ENCODE results near the gene BRD2.
A peak's percentile ranks its signal among the peaks of the same experiment; 100 is the strongest.

The BRD2 gene

GRCh38 chr6:32960563-32960962, 7.8 kb upstream of the BRD2 start:
- no peak for TF ChIP-seq CTCF (IDR thresholded peaks at IDR 0.05)
- peaks cover 12% of the 10 kb centered on the region for H3K9me3 Mint-ChIP-seq
- H3K4me1 Mint-ChIP-seq: peaks cover 12% of the 10 kb centered on the region
- no peak for DNase-seq
- peaks cover 3% of the 10 kb centered on the region for H3K27me3 Mint-ChIP-seq (ENCODE audit: low read depth, poor library complexity)
- peaks cover 18% of the 10 kb centered on the region for H3K36me3 Mint-ChIP-seq (ENCODE audit: low read depth)
- no peak overlapping the region for H3K4me3 Mint-ChIP-seq
- H3K27ac Mint-ChIP-seq: no peak overlapping the region

DNA sequence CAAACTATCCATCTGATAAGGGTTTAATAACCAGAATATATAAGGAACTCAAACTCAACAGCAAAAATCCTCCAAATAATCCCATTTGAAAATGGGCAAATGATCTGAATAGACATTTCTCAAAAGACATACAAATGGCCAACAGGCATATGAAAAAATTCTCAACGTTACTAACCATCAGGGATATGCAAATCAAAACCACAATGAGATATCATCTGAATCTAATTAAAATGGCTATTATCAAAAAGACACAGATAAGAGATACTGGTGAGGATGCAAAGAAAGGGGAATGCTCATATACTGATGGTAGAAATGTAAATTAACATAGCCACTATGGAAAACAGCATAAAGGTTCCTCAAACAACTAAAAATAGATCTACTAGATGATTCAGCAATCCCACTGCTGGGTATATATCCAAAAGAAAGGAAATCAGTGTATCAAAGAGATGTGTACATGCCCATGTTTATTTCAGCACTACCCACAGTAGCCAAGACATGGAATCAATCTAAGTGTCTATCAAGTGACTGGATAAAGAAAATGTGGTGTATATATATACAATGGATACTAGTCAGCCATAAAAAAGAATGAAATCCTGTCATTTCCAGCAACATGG, 6.1 kb upstream of the BRD2 start:
- no peak overlapping the region for H3K4me3 Mint-ChIP-seq

DNA sequence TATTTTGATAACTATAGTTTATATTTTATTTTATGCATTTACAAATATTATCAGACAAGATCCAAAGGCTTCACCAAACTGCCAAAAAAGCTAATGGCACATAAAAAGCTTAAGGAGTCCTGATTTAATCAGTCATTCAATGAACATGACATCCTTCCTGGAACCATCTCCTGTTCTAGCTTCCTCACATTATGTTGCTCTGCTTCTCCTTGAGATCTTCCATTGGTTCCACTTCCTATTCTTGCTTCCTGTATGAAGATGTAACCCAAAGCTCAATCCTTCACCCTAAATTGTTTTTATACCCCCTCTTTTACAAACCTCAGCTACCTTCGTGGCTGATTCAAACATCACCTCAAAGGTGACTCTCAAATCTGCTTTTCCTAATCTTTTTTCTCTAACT, 4.5 kb upstream of the BRD2 start:
- TF ChIP-seq CTCF (IDR thresholded peaks at IDR 0.05): no peak
- H3K27ac Mint-ChIP-seq: no peak overlapping the region
- no peak overlapping the region for H3K4me3 Mint-ChIP-seq
- H3K4me1 Mint-ChIP-seq: peaks cover 31% of the 10 kb centered on the region
- peaks cover 14% of the 10 kb centered on the region for H3K36me3 Mint-ChIP-seq (ENCODE audit: low read depth)
- peaks cover 12% of the 10 kb centered on the region for H3K9me3 Mint-ChIP-seq
- no peaks in the 10 kb centered on the region for H3K27me3 Mint-ChIP-seq (ENCODE audit: low read depth, poor library complexity)
- DNase-seq: no peak

More for the DNA sequence above, 6.1 kb upstream of the BRD2 start:
- Mint-ChIP-seq H3K27ac (no peak overlapping the region), H3K36me3 (ENCODE audit: low read depth) (peaks cover 18% of the 10 kb centered on the region), H3K4me1 (peaks cover 25% of the 10 kb centered on the region), H3K27me3 (ENCODE audit: low read depth, poor library complexity) (no peaks in the 10 kb centered on the region), H3K9me3 (peaks cover 12% of the 10 kb centered on the region)
- no peak for TF ChIP-seq CTCF (IDR thresholded peaks at IDR 0.05)
- DNase-seq: no peak

GRCh38 chr6:32964776-32965175, 3.6 kb upstream of the BRD2 start:
- no peak for DNase-seq
- peaks cover 12% of the 10 kb centered on the region for H3K9me3 Mint-ChIP-seq
- H3K27me3 Mint-ChIP-seq (ENCODE audit: low read depth, poor library complexity): no peaks in the 10 kb centered on the region
- no peak for TF ChIP-seq CTCF (IDR thresholded peaks at IDR 0.05)
- H3K27ac Mint-ChIP-seq: no peak overlapping the region
- no peak overlapping the region for H3K4me3 Mint-ChIP-seq
- H3K36me3 Mint-ChIP-seq (ENCODE audit: low read depth): peaks cover 14% of the 10 kb centered on the region
- peaks cover 31% of the 10 kb centered on the region for H3K4me1 Mint-ChIP-seq

DNA sequence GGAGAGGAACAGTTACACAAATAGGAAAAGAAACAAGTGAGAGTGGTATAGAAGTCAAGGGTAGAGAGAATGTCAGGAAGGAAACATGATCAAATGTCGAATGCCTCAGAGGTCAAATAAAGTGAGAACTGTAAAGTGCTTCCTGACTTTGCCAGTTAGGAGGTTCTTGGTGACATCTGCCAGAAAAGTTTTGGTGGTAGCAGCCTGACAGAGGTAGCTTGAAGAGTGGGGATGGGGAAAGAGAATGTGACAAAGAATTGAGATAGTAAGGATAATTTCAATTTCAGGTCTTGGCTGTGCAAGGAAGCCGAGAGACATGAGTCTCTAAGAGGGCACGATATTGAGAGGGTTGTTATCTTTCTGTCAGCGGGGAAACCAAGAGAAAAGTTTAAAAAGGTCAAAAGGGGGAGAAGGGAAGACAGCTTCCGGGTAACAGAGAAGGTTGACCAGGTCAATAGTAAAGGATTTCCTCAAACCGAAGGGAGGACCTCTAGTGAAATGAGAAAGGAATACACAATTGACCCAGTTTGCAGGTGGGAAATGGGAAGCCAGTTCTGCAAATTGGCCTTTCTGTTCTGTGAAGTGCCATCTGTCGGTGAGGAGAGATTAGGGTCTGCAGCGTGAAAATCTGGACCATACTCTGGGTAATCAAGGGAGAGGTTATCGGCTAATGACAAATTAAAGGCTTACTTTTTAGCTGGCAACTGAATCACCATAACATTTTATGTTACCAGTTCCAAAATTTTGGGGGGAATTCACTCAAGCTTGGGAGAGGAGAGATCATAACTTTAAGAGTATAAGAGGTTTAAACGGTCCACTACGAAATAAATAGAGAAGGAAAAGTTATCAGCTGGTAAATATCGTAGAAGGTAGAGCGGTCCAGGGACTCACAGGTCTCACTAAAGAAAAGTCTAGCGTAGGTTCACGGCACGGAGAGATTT, 973 bp upstream of the BRD2 start:
- Mint-ChIP-seq H3K27ac (peak overlapping the region; percentile 94), H3K27me3 (ENCODE audit: low read depth, poor library complexity) (no peaks in the 10 kb centered on the region), H3K4me3 (peak overlapping the region; percentile 82), H3K4me1 (peaks cover 31% of the 10 kb centered on the region), H3K9me3 (no peaks in the 10 kb centered on the region), H3K36me3 (ENCODE audit: low read depth) (peaks cover 3% of the 10 kb centered on the region)
- DNase-seq: no peak
- TF ChIP-seq CTCF (IDR thresholded peaks at IDR 0.05): peak; percentile 36

Measured in nephron progenitor cell (in vitro differentiated cells).